HG03108 (cell line): Measurements from ENCODE around the gene FAM3B.
"Not testable (repeated sequence)": the region's sequence is repeated elsewhere in the genome, so short reads cannot be mapped to it uniquely, and the experiment has no call there.

ENCODE experiments used
- ATAC-seq: cut with Tn5 transposase; IDR thresholded peaks from one replicate; pipeline ENCODE4 v1.9.1; 2021; ENCODE audit warnings: moderate library complexity; ENCODE audit not compliant: unreplicated experiment

The FAM3B gene

GRCh38 chr21:41349619-41350390, 33.2 kb downstream of the FAM3B start:
- ATAC-seq, result no peak

GRCh38 chr21:41350436-41351155, 34.0 kb downstream of the FAM3B start:
- ATAC-seq, result no peak

GRCh38 chr21:41357546-41357945, 40.9 kb downstream of the FAM3B start:
- ATAC-seq, result no peak

- ATAC-seq, result no peak
These were observed 41.9 kb downstream of the FAM3B start for GRCh38 chr21:41358193-41359166.

DNA sequence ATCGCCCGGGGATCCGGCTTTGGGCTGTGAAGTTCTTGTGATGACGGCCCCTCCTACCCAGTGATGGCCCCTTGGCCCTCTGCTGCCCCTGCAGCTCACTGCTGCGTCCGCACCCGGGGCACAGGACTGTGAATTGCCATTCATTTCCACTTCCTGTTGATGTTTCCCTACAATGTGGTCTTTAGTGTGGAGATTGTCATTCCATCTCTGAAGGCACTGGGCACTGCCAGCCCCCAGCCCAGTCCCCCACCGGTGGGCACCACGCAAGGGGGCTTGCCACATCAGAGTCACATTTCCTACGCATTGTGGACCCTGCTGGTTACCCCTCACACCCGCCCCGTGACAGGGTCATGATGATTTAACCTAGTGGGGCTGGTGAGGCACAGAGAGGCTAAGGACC, 42.7 kb downstream of the FAM3B start:
- no peak for ATAC-seq

- not testable (repeated sequence) for ATAC-seq
These were observed 43.1 kb downstream of the FAM3B start for GRCh38 chr21:41359754-41360071.

- ATAC-seq, result no peak
These were observed 43.6 kb downstream of the FAM3B start for GRCh38 chr21:41360072-41360821.

GRCh38 chr21:41361053-41361785, 44.6 kb downstream of the FAM3B start:
- no peak for ATAC-seq

- peak; percentile 61 for ATAC-seq
These were observed 45.4 kb downstream of the FAM3B start, which contains the start of gene MX2 for GRCh38 chr21:41361786-41362604. Gene MX2 (plus strand): TSS chr21:41362027. CDS start chr21:41376907, 14,880 bp downstream.

GRCh38 chr21:41362605-41363369, 46.2 kb downstream of the FAM3B start:
- no peak for ATAC-seq

DNA sequence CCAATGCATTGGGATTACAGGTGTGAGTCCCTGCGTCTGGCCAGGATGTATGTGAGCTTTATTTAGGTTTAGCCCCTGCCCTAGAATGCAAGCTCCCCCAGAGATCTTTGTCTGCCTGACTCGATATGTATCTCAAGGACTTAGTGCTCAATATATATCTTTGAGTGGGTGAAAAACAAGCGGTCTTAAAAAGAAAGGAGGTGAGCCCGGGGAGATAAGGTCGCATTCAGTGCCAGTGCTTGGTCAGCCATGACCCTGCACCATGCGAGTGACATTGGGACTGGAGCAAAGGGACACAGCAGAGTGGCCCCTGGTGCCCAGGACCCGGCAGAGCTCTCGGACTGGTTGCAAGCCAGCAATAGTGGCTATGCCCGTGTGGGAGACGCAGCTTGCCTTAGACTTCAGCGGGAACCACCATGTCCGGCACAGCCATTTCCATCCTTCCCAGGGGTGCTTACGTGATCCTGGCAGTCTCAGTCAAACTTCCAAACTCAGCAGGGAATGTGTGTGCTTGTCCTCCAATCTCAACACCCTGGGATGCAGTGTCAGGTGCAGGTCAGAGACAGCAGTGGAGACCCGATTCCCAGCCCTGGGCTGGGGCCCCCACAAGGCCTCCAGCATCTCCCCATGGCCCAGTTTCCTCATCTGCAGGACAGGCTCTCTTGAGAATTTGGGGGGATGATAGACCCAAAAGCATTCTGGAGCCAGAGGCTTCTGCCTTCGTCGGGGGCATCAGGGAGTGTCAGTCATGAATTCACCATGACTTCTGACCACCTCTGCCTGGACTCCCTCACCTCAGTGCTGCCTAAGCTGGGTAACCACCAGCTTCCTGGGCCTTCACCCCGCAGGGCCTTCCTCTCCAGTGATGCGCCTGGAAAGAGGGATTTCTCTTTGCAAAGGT, 47.0 kb downstream of the FAM3B start:
- no peak for ATAC-seq

- no peak for ATAC-seq
These were observed 47.7 kb downstream of the FAM3B start for GRCh38 chr21:41364308-41364707.

DNA sequence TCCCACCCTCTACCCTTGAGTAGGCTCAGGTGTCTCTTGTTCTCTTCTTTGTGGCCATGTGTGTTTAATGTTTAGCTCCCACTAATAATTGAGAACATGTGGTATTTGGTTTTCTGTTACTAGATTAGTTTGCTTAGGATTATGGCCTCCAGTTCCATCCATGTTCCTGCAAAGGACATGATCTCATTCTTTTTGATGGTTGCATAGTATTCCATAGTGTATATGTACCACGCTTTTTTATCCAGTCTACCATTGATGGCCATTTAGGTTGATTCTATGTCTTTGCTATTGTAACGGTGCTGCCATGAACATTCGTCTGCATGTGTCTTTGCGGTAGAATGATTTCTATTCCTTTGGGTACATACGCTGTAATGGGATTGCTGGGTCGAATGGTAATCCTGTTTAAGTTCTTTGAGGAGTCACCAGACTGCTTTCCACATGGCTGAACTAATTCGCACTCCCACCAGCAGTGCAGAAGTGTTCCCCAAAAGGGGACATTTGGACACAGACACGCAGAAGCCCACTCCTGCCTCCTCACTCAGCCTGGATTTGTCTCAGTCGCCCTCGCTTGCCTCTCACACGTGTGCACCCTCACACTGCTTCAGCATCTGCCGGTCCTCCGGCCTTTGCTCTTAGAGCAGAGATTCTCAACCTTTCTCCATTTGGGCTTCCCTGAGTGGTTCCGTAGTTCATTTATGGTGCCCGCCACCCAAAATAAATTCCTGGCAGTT, 48.9 kb downstream of the FAM3B start:
- no peak for ATAC-seq

GRCh38 chr21:41366522-41367151, 50.0 kb downstream of the FAM3B start:
- no peak for ATAC-seq

- ATAC-seq, result peak; percentile 0
These were observed 50.8 kb downstream of the FAM3B start for GRCh38 chr21:41367301-41367944.
